NCI-H2196 treated with DMSO at 0.1 percent for 48 hours (cell line): ENCODE measurements around the gene BANP.

Experiments
- DNase-seq: peaks from one replicate; lab custom pipeline; 2025; ENCODE audit not compliant: unreplicated experiment; lab: John Stamatoyannopoulos, UW

The BANP gene

GRCh38 chr16:87948735-87949070 is 2.5 kb upstream of the BANP start:
- DNase-seq: no peak

- no peak for DNase-seq
These were observed 2.0 kb upstream of the BANP start for GRCh38 chr16:87949071-87949744.

GRCh38 chr16:87951552-87952538 is 611 bp downstream of the BANP start:
- DNase-seq: no peak

GRCh38 chr16:87952751-87953150 is 1.5 kb downstream of the BANP start:
- DNase-seq: no peak

- DNase-seq: no peak
These were observed 2.3 kb downstream of the BANP start for GRCh38 chr16:87953308-87954215.

- DNase-seq: no peak
These were observed 3.1 kb downstream of the BANP start for GRCh38 chr16:87954361-87954760.

- DNase-seq: no peak
These were observed 3.6 kb downstream of the BANP start for GRCh38 chr16:87954826-87955225.

- no peak for DNase-seq
These were observed 4.3 kb downstream of the BANP start for GRCh38 chr16:87955302-87956097.

- DNase-seq: no peak
These were observed 4.8 kb downstream of the BANP start for GRCh38 chr16:87956098-87956364.

GRCh38 chr16:87956365-87957231 is 5.4 kb downstream of the BANP start:
- no peak for DNase-seq

GRCh38 chr16:87957296-87958094 is 6.3 kb downstream of the BANP start:
- no peak for DNase-seq

GRCh38 chr16:87958632-87959031 is 7.4 kb downstream of the BANP start:
- DNase-seq: no peak

- no peak for DNase-seq
These were observed 8.3 kb downstream of the BANP start for GRCh38 chr16:87959391-87959990.

GRCh38 chr16:87960296-87960695 is 9.1 kb downstream of the BANP start:
- DNase-seq: no peak

GRCh38 chr16:87960852-87961251 is 9.6 kb downstream of the BANP start:
- DNase-seq: no peak

GRCh38 chr16:87961623-87962022 is 10.4 kb downstream of the BANP start:
- DNase-seq: no peak

- DNase-seq: no peak
These were observed 12.2 kb downstream of the BANP start for GRCh38 chr16:87963400-87963799.

- no peak for DNase-seq
These were observed 12.9 kb downstream of the BANP start for GRCh38 chr16:87964049-87964659.
